T-helper 2 cell treated with Interferon-gamma antibody and Interleukin-4, amounts not matched to agents 5 μg/mL and 100 μg/mL, for 36 hours (primary cell): Measurements from ENCODE around the gene SECTM1.

ENCODE experiments used
- DNase-seq: peaks from one replicate; pipeline ENCODE4 v3.0.0; 2021; ENCODE audit warnings: low spot score
- H3K27ac Mint-ChIP-seq: one replicate; pipeline ENCODE4 v1.8.0; 2021; ENCODE audit warnings: mild to moderate bottlenecking, mixed read lengths
- H3K27me3 Mint-ChIP-seq: one replicate; pipeline ENCODE4 v1.8.0; 2021; ENCODE audit warnings: low read depth, mixed read lengths
- H3K36me3 Mint-ChIP-seq: one replicate; pipeline ENCODE4 v1.8.0; 2021; ENCODE audit warnings: low read depth, mixed read lengths
- H3K4me1 Mint-ChIP-seq: one replicate; pipeline ENCODE4 v1.8.0; 2021; ENCODE audit warnings: low read depth, mixed read lengths
- H3K4me3 Mint-ChIP-seq: one replicate; pipeline ENCODE4 v1.8.0; 2022; ENCODE audit warnings: mild to moderate bottlenecking, moderate library complexity, mixed read lengths
- H3K9me3 Mint-ChIP-seq: one replicate; pipeline ENCODE4 v1.8.0; 2021; ENCODE audit warnings: mixed read lengths

Gene SECTM1

DNA sequence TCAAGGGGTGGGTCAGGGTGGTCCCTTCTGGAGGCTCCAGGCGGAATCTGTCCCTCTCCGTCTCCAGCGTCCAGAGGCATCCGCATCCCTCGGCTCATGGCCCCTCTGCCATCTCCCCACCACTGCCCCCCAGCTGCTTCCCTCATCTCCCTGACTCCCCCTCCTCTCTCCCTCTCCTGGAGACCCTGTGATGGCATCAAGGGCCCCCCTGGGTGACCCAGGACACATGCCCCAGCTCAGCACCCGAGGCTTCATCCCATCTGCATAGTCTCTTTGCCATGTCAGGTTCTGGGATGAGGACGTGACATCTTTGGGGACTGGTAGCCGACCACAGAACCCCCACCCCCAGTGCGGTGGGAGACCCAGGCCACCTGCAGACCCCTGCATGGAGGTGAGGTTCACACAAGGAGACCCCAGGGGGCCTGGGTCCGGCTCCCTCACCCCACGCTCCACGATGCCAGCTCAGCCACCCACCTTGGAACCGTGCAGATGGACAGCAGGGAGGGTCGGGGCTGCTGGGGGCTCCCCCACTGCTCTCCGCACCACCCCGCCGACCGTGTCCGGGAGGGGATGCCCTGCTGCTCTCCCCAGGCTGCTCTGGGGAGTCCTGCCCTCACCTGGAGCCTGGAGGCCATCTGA lies 3.8 kb downstream of the SECTM1 start:
- H3K36me3 Mint-ChIP-seq, result no peaks in the 10 kb centered on the region
- no peaks in the 10 kb centered on the region for H3K9me3 Mint-ChIP-seq
- no peak for DNase-seq
- H3K27ac Mint-ChIP-seq, result no peak overlapping the region
- H3K4me3 Mint-ChIP-seq, result no peak overlapping the region
- H3K4me1 Mint-ChIP-seq, result peaks cover 7% of the 10 kb centered on the region
- H3K27me3 Mint-ChIP-seq, result peaks cover 12% of the 10 kb centered on the region

DNA sequence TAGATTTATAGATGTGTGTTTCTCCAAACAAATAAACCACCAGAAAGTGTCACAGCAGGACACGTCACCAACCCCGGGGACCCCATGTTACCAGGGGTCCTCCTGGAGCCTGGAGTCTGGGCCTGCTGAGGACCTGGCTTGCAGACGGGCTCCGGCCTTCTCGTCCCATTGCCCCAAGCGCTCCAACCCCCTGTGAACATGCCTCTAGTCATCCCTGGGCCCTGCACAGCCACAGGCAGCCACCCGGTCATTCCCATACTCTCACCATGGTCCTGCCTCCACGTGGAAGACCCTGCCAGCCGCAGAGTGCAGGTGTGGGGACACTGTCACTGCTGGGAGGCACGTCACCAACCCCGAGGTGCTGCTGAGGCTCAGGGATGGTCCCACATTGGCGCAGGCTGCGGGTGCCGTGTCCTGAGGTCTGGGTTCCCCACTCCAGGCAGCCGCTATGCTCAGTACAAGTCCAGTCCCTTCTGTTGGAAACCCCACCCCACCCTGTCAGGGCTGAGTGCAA lies 4.5 kb downstream of the SECTM1 start:
- Mint-ChIP-seq H3K4me3 (no peak overlapping the region), H3K4me1 (peaks cover 6% of the 10 kb centered on the region), H3K9me3 (no peaks in the 10 kb centered on the region), H3K27ac (no peak overlapping the region), H3K27me3 (peaks cover 12% of the 10 kb centered on the region), H3K36me3 (no peaks in the 10 kb centered on the region)
- no peak for DNase-seq

DNA sequence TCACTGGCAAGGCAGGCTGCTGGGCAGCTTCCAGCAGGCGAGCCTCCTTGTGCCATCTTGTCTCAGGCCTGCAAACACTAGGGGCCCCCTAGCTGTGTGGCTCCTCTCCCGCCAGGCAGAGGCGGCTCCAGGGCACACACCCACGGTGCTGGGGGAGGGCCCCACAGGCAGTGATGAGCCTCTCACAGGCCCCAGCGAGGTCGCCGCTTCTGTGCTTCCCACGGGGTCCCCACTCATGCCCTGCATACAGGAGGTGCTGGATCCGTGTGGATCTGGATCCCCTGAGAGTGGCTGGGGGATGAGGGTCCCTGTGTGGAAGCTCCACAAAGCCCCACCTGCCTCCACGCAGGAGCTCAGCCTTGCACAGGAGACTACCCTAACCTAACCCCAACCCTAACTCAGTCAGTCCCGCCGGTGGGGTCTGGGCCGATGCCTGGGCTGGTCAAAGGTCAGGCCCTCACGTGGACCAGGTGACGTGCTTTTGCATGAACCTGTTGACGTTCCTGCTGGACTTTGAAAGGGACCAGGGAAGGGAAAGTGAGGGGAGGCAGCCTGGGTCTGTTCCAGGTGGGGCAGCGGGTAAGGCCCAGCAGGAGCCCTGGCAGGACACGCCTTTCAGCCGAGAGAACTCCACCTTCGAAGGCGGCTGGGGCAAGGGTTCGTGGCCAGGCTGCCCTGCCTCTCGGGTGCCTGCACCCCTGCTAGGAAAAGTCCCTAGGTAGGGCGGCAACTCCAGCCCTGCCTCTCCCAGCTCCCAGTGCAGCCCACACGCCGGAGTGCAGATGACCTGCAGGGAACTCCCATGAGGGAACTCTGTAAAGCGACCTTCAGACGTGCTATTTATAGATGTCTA lies 5.2 kb downstream of the SECTM1 start:
- Mint-ChIP-seq H3K4me3 (no peak overlapping the region), H3K27ac (no peak overlapping the region), H3K9me3 (no peaks in the 10 kb centered on the region), H3K36me3 (no peaks in the 10 kb centered on the region), H3K27me3 (peaks cover 12% of the 10 kb centered on the region), H3K4me1 (peaks cover 6% of the 10 kb centered on the region)
- no peak for DNase-seq

DNA sequence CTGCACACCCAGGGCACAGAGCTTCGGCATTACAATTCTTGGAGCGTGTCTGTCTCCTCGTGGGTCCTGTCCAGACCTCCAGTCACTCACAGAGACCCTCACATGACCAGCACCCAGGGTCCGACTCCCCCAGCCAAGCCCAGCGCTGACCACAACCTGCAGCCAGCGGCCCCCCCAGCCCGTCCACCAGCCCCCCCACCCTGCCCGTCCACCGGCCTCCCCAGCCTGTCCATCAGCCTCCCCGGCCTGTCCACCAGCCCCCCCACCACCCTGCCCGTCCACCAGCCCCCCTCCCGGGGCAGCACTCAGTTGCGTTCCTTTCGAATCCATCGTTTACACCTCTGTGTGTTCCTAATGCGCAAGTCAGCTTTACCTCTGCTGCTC lies 5.8 kb downstream of the SECTM1 start:
- Mint-ChIP-seq H3K27ac (no peak overlapping the region), H3K36me3 (no peaks in the 10 kb centered on the region), H3K4me1 (peaks cover 3% of the 10 kb centered on the region), H3K9me3 (no peaks in the 10 kb centered on the region), H3K4me3 (no peak overlapping the region), H3K27me3 (peaks cover 9% of the 10 kb centered on the region)
- no peak for DNase-seq

DNA sequence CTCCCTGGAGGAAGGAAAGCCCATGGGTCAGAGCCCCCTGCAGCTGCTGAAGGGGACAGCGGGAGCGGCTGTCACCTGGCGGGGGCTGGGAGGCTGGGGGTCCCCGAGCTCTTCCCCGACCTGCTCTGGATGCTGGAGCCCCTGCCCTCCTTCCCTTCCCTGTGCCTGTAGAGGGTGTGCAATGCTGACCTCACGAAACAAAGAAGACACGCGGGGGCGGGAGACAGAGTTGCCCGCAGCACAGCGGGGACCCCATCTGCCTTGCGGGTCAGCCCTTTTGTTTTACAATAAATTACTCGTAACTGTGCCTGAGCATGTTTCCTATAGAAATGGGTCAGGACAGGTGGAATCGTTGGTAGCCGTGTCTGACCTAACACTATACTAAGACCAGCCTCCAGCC lies 6.3 kb downstream of the SECTM1 start:
- Mint-ChIP-seq H3K27ac (no peak overlapping the region), H3K36me3 (no peaks in the 10 kb centered on the region), H3K9me3 (no peaks in the 10 kb centered on the region), H3K4me3 (no peak overlapping the region), H3K4me1 (peaks cover 2% of the 10 kb centered on the region), H3K27me3 (peaks cover 6% of the 10 kb centered on the region)
- DNase-seq, result no peak

DNA sequence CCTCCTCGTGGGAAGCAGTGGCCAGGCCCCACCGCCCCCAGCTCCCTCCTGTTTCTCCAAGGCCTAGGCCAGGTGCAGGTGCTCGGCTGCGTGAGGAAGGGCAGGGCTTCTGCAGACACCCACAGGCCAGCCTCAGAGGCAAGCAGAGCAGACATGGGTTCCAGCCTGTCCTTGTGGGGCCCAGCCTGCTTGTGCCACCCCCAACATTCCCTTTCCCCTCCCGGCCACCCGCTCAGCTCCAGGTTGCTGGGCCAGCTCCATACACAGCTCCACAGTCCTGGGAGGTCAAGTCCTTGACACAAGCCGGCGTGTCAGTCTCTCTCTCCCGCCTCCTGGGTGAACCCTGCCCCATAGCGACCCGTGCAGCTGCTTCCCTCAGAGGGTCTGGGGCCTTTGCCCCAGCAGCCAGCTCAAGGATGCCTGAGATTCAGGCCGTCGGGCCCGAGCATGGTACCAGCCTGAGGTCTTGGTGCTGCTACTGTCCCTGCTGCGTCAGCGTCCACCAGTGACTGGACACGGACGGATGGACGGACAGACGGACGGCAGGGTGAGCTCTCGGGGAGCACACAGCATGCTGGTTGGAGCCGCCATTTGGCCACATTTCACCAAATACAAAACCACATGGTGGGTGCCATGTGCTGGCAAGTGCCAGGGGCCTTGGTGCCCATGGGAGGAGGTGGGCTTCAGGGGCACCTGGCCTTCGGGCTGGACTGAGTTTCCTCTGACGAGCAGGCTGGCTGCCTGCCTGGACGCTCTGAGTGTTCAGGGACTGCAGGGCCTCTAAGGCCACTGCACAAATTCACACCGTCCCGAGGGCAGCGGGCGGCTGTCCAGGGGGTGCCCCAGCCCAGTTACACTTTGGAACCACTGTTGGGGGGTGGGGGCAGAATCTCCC lies 8.0 kb downstream of the SECTM1 start:
- H3K4me1 Mint-ChIP-seq, result peaks cover 8% of the 10 kb centered on the region
- H3K27ac Mint-ChIP-seq, result no peak overlapping the region
- H3K36me3 Mint-ChIP-seq, result no peaks in the 10 kb centered on the region
- H3K27me3 Mint-ChIP-seq, result no peaks in the 10 kb centered on the region
- no peak overlapping the region for H3K4me3 Mint-ChIP-seq
- no peak for DNase-seq
- no peaks in the 10 kb centered on the region for H3K9me3 Mint-ChIP-seq

DNA sequence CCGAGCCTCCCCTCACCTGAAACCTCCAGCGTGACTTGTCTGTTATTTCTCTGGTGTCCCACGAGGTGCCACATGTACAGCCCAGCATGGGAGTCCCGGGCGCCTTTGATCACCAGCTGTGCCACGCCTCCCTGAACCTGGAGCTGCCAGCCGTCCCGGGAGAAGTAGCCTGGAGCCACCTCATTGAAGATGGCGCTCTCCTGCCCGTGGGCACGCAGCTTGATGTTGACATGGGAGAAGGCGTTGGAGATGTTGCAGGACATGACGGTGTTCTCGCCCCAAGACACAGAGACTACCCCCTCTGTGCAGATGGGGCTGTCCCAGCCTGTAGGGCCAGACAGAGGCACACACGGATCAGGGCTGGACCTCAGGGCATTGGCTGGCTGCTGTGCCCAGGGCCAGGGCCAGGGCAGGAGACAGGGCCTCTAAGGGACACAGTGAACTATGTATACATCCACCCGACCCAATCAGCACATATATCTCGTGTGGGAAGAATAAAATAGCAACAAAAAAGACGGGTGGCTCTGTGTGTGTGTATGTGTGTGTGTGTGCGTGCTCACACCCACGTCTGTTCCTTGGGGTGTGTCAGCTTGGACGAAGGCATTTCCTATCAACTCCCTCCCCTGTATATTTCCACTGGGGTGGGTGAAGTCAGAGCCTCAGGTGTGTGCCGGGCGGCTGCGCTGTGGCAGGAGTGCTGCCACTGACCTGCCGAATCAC lies 8.8 kb downstream of the SECTM1 start:
- no peak for DNase-seq
- Mint-ChIP-seq H3K4me3 (no peak overlapping the region), H3K27me3 (no peaks in the 10 kb centered on the region), H3K9me3 (no peaks in the 10 kb centered on the region), H3K27ac (no peak overlapping the region), H3K4me1 (peaks cover 9% of the 10 kb centered on the region), H3K36me3 (no peaks in the 10 kb centered on the region)

DNA sequence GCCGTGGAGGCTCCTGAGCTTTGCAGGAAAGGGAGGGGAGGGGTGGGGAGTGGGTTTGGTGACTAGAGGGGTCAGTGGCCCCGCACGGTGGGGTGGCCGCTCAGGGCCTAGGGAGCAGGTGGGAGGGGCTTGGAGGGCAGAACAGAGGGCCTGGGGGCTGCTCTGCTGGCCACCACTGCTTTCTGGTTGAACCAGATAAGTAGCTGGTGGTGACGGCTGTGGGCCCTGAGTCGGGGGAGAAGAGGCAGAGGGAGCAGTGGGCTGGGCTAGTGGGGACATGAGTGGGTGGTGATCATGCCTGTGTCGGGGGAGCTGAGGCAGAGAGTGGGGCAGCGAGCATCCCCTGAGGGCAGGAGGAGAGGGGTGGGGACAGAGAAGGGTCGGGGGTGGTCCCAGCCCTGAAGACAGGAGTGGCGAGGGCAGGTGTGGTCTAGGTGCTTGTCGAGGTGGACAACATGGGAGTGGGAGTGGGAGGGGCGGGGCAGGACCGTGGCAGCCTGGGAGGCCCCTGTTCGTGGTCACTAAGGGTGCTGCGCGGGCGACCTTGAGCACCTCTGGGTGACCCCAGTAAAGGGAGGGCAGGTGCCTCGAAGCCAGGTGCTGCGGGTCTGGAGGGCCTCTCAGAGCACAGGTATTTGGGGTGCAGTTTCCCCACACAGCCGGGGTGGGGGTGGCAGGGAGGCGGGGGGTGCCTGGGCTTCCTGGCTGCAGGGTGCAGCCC lies 9.9 kb downstream of the SECTM1 start:
- Mint-ChIP-seq H3K9me3 (no peaks in the 10 kb centered on the region), H3K27ac (no peak overlapping the region), H3K4me1 (peaks cover 9% of the 10 kb centered on the region), H3K4me3 (no peak overlapping the region), H3K36me3 (no peaks in the 10 kb centered on the region), H3K27me3 (no peaks in the 10 kb centered on the region)
- DNase-seq, result no peak

DNA sequence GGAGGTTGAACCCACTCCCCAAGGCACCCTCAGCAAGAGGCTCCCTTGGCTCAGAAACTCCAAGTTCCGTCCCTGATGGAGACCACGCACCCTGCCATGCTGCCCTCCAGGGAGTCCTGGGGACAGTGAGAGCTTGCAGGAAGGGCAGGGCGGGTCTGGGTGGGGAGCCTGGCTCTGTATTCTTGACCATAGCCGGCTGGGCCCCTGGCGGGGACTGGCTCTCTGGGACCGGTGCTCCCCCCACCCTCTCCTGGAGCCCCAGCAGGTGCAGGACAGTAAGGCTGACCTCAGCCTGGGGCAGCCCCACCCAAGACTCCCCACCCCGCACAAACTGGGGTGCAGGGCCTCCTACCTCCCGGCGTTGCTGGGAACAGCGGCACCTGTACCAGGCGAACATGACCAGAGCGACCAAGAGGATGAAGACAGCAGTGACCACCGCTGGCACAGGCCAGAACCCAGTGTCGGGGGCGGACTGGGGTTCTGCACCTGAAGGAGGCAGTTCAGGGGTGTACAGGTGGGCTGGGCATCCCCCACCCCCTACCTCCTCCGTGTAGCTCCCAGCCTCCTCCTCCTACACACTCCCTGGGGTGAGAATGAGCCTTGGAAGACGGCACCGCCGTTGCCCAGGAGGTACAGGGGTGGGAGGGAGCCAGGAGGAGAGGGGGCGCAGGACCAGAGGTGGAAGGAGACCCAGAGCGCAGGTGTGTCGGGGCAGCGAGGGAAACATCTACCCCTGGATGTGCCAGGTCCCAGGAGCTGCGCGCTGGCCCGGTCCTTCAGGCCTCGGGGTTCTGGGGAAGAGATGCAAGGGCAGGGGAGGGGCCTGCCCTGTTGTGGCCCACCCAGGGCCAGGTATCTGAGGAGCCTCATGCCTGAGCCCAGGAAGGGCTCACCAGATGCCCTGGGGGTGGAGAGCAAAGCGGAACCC lies 10.8 kb downstream of the SECTM1 start:
- no peaks in the 10 kb centered on the region for H3K9me3 Mint-ChIP-seq
- no peak overlapping the region for H3K4me3 Mint-ChIP-seq
- peaks cover 9% of the 10 kb centered on the region for H3K4me1 Mint-ChIP-seq
- no peak overlapping the region for H3K27ac Mint-ChIP-seq
- H3K27me3 Mint-ChIP-seq, result no peaks in the 10 kb centered on the region
- DNase-seq, result no peak
- H3K36me3 Mint-ChIP-seq, result no peaks in the 10 kb centered on the region

DNA sequence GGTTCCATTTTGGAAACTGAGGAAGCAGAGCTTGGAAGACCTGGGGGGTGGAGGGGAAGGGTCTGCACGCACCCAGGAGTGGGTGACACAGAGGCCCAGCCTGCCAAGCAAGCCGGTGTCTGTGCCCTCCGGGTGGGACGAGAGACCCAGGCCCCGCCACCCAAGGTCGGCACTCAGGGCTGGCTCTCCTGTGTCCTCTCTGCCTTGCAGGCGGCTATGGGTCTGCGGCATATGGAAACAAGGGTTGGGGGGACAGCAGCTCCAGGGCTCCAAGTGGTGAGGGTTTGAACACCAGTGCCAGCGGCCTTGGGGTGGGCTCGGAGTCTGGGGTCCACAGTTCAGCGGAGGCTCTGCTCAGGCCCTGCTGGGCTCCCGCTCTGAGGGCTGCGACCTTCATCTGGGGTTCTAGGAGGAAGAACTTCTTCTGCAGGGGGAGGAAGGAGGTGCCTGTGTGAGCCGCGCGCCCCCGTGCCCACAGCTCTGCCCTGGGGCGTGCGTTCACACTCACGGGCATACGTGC lies 11.6 kb downstream of the SECTM1 start:
- Mint-ChIP-seq H3K4me3 (peak overlapping the region; percentile 49), H3K27ac (peak overlapping the region; percentile 41), H3K27me3 (no peaks in the 10 kb centered on the region), H3K9me3 (no peaks in the 10 kb centered on the region), H3K4me1 (peaks cover 13% of the 10 kb centered on the region), H3K36me3 (no peaks in the 10 kb centered on the region)
- no peak for DNase-seq

DNA sequence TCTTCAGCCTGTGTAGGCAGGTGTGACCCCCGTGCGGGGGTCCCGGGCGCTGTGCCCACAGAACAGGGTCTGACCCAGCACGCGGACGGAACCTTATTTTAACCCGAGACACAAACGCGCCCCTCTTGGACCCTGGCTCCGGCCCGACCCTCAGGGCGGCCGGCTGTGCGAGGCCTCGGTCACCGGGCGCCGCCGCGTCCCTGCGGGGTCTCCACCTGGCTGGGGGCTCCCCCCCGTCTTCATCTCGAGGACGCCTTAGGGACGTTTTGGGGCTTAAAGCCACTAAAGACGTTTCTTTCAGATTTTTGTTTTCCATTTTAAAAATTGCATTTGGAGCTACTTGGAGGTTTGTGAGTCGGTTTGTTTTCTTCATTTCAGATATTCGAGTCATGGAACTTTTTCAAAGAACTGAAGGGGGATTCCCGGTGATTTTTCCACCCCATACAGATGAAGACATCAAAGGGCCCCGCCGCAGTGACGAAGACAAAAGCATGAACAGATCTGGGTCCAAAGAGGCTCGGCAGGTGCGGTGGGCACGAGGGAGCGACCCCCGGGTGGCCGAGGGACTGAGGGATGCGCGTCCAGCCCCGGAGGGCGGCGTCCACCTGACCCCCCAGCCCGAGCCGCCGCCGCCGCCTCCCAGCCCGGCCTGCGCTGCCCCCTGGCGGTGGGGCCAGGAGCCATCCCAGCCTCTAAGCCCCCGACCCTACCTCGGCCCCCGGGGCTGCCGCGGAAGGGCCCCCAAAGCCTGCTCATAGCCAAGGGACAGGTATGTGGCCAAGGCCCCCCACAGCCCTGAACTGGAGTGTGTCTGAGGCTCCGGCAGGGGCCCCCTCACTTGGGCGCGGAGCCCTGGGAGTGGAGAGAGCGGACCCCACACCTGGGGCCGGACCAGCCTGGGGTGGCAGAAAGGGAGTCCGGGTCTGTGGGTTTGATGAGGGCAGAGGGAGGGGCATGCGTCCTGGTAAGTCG lies 12.3 kb downstream of the SECTM1 start:
- H3K27me3 Mint-ChIP-seq, result no peaks in the 10 kb centered on the region
- H3K4me1 Mint-ChIP-seq, result peaks cover 13% of the 10 kb centered on the region
- peak overlapping the region; percentile 81 for H3K4me3 Mint-ChIP-seq
- H3K36me3 Mint-ChIP-seq, result peaks cover 2% of the 10 kb centered on the region
- H3K27ac Mint-ChIP-seq, result peak overlapping the region; percentile 85
- H3K9me3 Mint-ChIP-seq, result no peaks in the 10 kb centered on the region
- peak; percentile 76 for DNase-seq
